AG04450 (cell line): ENCODE data around the gene ANKRD33. TPM values are rescaled to one million over a fixed set of nuclear protein-coding genes. Genes with fewer than 3 reads are reported as not detected.

Source experiments
- CTCF ChIA-PET: fragments of 300-600, 350-600 bp; formaldehyde crosslinking; extraction: SDS; loops from one replicate; lab custom pipeline; 2022; ENCODE audit warnings: antibody characterized with exemption, inconsistent platforms; lab: Charles Lee
- POLR2A ChIA-PET: fragments of 350-600 bp; formaldehyde crosslinking; extraction: SDS; loops from one replicate; lab custom pipeline; 2021; ENCODE audit warnings: antibody characterized with exemption, inconsistent platforms; lab: Yijun Ruan, JAX
- DNase-seq: peaks from one replicate; pipeline ENCODE4 v3.0.0-alpha.2; 2011; ENCODE audit warnings: low read depth, low spot score
- H3K27ac ChIP-seq: one replicate; pipeline ENCODE4 v1.5.1; 2012; ENCODE audit warnings: low read depth, low read length, control low read depth
- H3K27me3 ChIP-seq: one replicate; pipeline ENCODE4 v1.6.0; 2012; ENCODE audit warnings: low read length; ENCODE audit not compliant: control insufficient read depth, insufficient read depth
- H3K4me3 ChIP-seq: 2 replicates; pipeline ENCODE4 v1.5.1; 2011; ENCODE audit warnings: mild to moderate bottlenecking, low read depth, low read length, control low read depth
- H3K9me3 ChIP-seq: 2 replicates; pipeline ENCODE4 v1.5.1; 2012; ENCODE audit warnings: low read length; ENCODE audit not compliant: control insufficient read depth, insufficient read depth
- polyA plus RNA-seq: library from polyadenylated mRNA; depleted of rRNA; stranded (reverse); fragments of >200 nt; gene quantifications from 2 replicates; pipeline ENCODE4 v1.2.3, GENCODE V29; 2011
- TF ChIP-seq, protein P1 (sequence below): IDR thresholded peaks from 2 replicates; pipeline ENCODE4 v1.5.1; 2011; ENCODE audit warnings: low read depth, low read length, control low read depth, inconsistent platforms

The ANKRD33 gene
- polyA plus RNA-seq, 1 experiment, result not detected

- no peak overlapping the region for H3K27ac ChIP-seq
- peaks cover 81% of the 10 kb centered on the region for H3K27me3 ChIP-seq
- ChIA-PET CTCF (no interaction called here), POLR2A (no interaction called here)
- DNase-seq, result no peak
- no peaks in the 10 kb centered on the region; the same call in 1 of the 2 replicates for H3K9me3 ChIP-seq
- no peak overlapping the region for H3K4me3 ChIP-seq
- TF ChIP-seq, protein P1, sequence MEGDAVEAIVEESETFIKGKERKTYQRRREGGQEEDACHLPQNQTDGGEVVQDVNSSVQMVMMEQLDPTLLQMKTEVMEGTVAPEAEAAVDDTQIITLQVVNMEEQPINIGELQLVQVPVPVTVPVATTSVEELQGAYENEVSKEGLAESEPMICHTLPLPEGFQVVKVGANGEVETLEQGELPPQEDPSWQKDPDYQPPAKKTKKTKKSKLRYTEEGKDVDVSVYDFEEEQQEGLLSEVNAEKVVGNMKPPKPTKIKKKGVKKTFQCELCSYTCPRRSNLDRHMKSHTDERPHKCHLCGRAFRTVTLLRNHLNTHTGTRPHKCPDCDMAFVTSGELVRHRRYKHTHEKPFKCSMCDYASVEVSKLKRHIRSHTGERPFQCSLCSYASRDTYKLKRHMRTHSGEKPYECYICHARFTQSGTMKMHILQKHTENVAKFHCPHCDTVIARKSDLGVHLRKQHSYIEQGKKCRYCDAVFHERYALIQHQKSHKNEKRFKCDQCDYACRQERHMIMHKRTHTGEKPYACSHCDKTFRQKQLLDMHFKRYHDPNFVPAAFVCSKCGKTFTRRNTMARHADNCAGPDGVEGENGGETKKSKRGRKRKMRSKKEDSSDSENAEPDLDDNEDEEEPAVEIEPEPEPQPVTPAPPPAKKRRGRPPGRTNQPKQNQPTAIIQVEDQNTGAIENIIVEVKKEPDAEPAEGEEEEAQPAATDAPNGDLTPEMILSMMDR, result no peak
Measured at GRCh38 chr12:51841727-51842126, 46.2 kb upstream of the ANKRD33 start.

DNA sequence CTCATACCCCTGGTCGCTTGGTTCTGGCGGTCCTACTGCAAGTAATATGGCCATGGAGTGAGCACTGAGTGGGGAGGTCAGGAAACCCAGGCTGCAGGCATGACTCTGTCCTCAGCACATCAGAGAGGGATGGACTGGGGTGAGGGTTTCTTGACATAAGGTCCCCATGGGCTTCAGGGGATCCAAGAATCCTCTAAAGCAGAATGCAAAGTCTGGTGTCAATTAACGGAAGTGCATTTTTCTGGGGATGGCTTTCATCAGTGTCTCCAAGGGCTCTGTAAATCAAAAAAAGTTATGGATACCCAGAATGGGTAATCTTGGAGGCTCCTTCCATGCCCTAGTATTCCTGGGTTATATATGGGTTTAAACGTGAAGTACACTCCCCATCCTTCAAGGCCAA is 43.0 kb upstream of the ANKRD33 start:
- H3K27ac ChIP-seq, result no peak overlapping the region
- no peak overlapping the region for H3K4me3 ChIP-seq
- DNase-seq, result no peak
- peaks cover 67% of the 10 kb centered on the region for H3K27me3 ChIP-seq
- peaks cover 3% of the 10 kb centered on the region; the same call in 1 of the 2 replicates for H3K9me3 ChIP-seq
- TF ChIP-seq, protein P1, result no peak
- POLR2A ChIA-PET, result no interaction called here
- CTCF ChIA-PET, result no interaction called here

DNA sequence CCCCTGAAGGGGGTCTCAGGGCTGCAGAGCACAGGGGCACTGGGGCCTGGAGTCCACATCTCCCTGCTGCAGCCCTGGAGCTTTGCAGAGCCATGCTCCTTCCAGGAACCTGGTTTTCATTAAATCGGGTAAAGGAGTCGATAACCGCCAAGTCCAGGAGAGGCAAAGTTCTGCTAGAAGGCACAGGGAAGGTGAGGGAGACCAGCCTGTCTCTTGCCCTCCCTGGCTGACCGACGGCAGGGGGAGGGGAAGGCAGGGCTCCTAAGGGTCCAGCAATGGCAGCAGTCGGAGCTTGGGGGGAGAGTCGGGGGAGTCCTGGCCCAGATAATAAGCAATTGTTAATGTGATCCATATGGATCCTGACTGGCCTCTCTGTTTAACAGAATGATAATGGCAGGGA is 42.4 kb upstream of the ANKRD33 start:
- H3K27me3 ChIP-seq, result peaks cover 65% of the 10 kb centered on the region
- DNase-seq, result no peak
- ChIA-PET CTCF (no interaction called here), POLR2A (no interaction called here)
- no peak overlapping the region for H3K27ac ChIP-seq
- peaks cover 3% of the 10 kb centered on the region; the same call in 1 of the 2 replicates for H3K9me3 ChIP-seq
- TF ChIP-seq, protein P1, result no peak
- H3K4me3 ChIP-seq, result no peak overlapping the region

GRCh38 chr12:51846271-51846691 is 41.6 kb upstream of the ANKRD33 start:
- Histone ChIP-seq H3K27me3 (peaks cover 59% of the 10 kb centered on the region), H3K27ac (no peak overlapping the region), H3K9me3 (peaks cover 3% of the 10 kb centered on the region; the same call in 1 of the 2 replicates), H3K4me3 (no peak overlapping the region)
- TF ChIP-seq, protein P1, result no peak
- ChIA-PET CTCF (interaction anchor here (0.7 kb wide), 1 partner anchor 30 kb away, joined by 3 read pairs; no protein-coding TSS in a partner anchor), POLR2A (interaction anchor here (0.7 kb wide), 1 partner anchor 28 kb away, joined by 7 read pairs; no protein-coding TSS in a partner anchor)
- DNase-seq, result no peak

DNA sequence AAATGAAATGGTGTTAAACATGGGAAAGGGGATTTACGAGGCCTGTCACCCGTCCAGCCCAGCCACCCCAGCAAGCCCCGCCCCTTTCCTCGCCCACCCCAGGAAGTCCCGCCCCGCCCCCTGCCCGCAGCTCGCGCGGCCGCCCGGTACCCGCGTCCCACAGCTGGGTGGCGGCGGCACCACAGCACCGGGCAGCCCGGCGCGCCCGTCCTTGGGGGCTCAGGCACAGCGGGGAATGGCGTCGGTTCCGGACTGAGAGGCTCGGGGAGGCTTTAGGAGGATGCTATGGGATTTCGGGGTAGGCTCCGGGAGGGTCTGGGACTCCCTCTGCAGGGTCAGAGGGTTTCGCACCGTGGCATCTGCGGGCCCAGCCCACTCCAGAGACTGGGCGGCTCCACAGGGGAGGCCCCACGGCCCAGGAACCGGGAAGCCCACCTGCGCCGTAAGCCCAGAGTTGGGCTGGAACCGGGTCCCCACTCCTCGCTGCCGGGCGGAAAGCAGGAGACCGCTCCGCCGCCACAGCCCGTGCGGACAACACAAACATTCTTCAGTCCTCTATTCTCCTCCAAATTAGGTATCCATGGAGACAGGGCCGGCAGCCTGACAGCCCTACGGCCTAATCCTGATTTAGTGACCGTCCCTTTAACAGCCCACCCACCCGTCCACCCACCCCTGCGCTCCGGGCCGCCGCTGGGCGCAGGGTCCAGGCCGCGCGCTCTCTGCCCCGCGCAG is 40.8 kb upstream of the ANKRD33 start:
- ChIA-PET CTCF (interaction anchor here (0.7 kb wide), 1 partner anchor 29 kb away, joined by 3 read pairs; no protein-coding TSS in a partner anchor), POLR2A (no interaction called here)
- no peak for DNase-seq

More for the DNA sequence above, 40.8 kb upstream of the ANKRD33 start:
- H3K27ac ChIP-seq, result peak overlapping the region; percentile 21
- peaks cover 3% of the 10 kb centered on the region; the same call in 1 of the 2 replicates for H3K9me3 ChIP-seq
- peak overlapping the region; percentile 61 for H3K4me3 ChIP-seq
- TF ChIP-seq, protein P1, result no peak
- H3K27me3 ChIP-seq, result peaks cover 54% of the 10 kb centered on the region
